Measurements from ENCODE around the gene TMEM53. TPM values are rescaled to one million over a fixed set of nuclear protein-coding genes. Genes with fewer than 3 reads are reported as not detected.

Gene TMEM53
- total RNA-seq, 8 experiments from 2014 or later: 6.8 to 11.4 (median 10.6) TPM

GRCh38 chr1:44625348-44625747 lies 48.9 kb downstream of the TMEM53 start:
- Histone ChIP-seq H3K27ac (peak overlapping the region; percentile 2 to 59), H3K4me1 (replicated peaks in 1 of 2) (peaks cover 37 to 57% of the 10 kb centered on the region in 2 donors), H3K4me3 (no peak overlapping the region)
- ATAC-seq (replicated peaks in 6 of 8): no peak
- WGBS, 10 experiments: 75 to 100% (median 93%) methylated on average over 1 to 7 of the region's 7 CpGs; no CpG with 5 or more reads in 3 of the 10 experiments
- in situ Hi-C loops (cut with MboI; ENCODE audit: low pct_unique_long_range_greater_than_20kb in 2 of 9, low sequenced_read_pairs in 9 of 9, unreplicated experiment in 9 of 9): loop anchor here in 4 of 9 experiments (25.0 kb wide), 2 partner anchors 213 to 413 kb away; partner anchors contain the start of genes RNF220 (in 4 of the 4) and DMAP1 (in 1 of the 4)

- in situ Hi-C loops (cut with MboI; ENCODE audit: low pct_unique_long_range_greater_than_20kb in 2 of 9, low sequenced_read_pairs in 9 of 9, unreplicated experiment in 9 of 9): no loop called here
- no peak overlapping the region for H3K4me3 ChIP-seq
- peak overlapping the region in 1 of 2 donors; percentile 59 for H3K27ac ChIP-seq
- 74 to 100% (median 84%) methylated on average over 5 to 11 of the region's 12 CpGs; no CpG with 5 or more reads in 1 of the 10 experiments for whole genome bisulfite sequencing, 10 experiments
- H3K4me1 ChIP-seq (replicated peaks in 1 of 2): peaks cover 47 to 67% of the 10 kb centered on the region in 2 donors
- ATAC-seq (replicated peaks in 6 of 8): no peak
Observed at GRCh38 chr1:44624268-44624901, 49.9 kb downstream of the TMEM53 start.

GRCh38 chr1:44621841-44622286 lies 52.4 kb downstream of the TMEM53 start:
- H3K4me3 ChIP-seq: no peak overlapping the region
- peaks cover 68 to 92% of the 10 kb centered on the region in 2 donors for H3K4me1 ChIP-seq (replicated peaks in 1 of 2)
- WGBS, 10 experiments: 14 to 98% (median 55%) methylated on average over 1 to 7 of the region's 15 CpGs; no CpG with 5 or more reads in 4 of the 10 experiments
- peak overlapping the region; percentile 87 for H3K27ac ChIP-seq
- peak in 5 of 8 experiments; percentile 67 to 72 (median 69) for ATAC-seq (replicated peaks in 6 of 8)
- in situ Hi-C loops (cut with MboI; ENCODE audit: low pct_unique_long_range_greater_than_20kb in 2 of 9, low sequenced_read_pairs in 9 of 9, unreplicated experiment in 9 of 9): no loop called here

GRCh38 chr1:44620072-44620471 lies 54.2 kb downstream of the TMEM53 start:
- 49 to 100% (median 77%) methylated on average over 1 to 3 of the region's 3 CpGs; no CpG with 5 or more reads in 1 of the 10 experiments for WGBS, 10 experiments
- no peak for ATAC-seq (replicated peaks in 6 of 8)
- Histone ChIP-seq H3K4me3 (no peak overlapping the region), H3K27ac (peak overlapping the region; percentile 10 to 87), H3K4me1 (replicated peaks in 1 of 2) (peaks cover 68 to 88% of the 10 kb centered on the region in 2 donors)
- in situ Hi-C loops (cut with MboI; ENCODE audit: low pct_unique_long_range_greater_than_20kb in 2 of 9, low sequenced_read_pairs in 9 of 9, unreplicated experiment in 9 of 9): no loop called here

GRCh38 chr1:44619261-44619900 lies 54.9 kb downstream of the TMEM53 start:
- peak; percentile 32 to 75 (median 71) for ATAC-seq (replicated peaks in 6 of 8)
- H3K4me3 ChIP-seq: no peak overlapping the region
- peak overlapping the region; percentile 10 to 87 for H3K27ac ChIP-seq
- peaks cover 62 to 81% of the 10 kb centered on the region in 2 donors for H3K4me1 ChIP-seq (replicated peaks in 1 of 2)
- in situ Hi-C loops (cut with MboI; ENCODE audit: low pct_unique_long_range_greater_than_20kb in 2 of 9, low sequenced_read_pairs in 9 of 9, unreplicated experiment in 9 of 9): no loop called here
- WGBS, 10 experiments: 0 to 50% (median 27%) methylated on average over 2 to 10 of the region's 12 CpGs; no CpG with 5 or more reads in 4 of the 10 experiments

- peaks cover 55 to 64% of the 10 kb centered on the region in 2 donors for H3K4me1 ChIP-seq (replicated peaks in 1 of 2)
- no CpG with 5 or more reads among the region's 1 CpG for WGBS, 10 experiments
- in situ Hi-C loops (cut with MboI; ENCODE audit: low pct_unique_long_range_greater_than_20kb in 2 of 9, low sequenced_read_pairs in 9 of 9, unreplicated experiment in 9 of 9): no loop called here
- ATAC-seq (replicated peaks in 6 of 8): peak in 1 of 8 experiments; percentile 13
- H3K4me3 ChIP-seq: no peak overlapping the region
- H3K27ac ChIP-seq: peak overlapping the region; percentile 10 to 60
Observed at GRCh38 chr1:44617703-44618029, 56.6 kb downstream of the TMEM53 start.

- peak in 6 of 8 experiments; percentile 25 to 93 (median 52) for ATAC-seq (replicated peaks in 6 of 8)
- H3K4me1 ChIP-seq (replicated peaks in 1 of 2): peaks cover 49 to 62% of the 10 kb centered on the region in 2 donors
- peak overlapping the region; percentile 10 to 60 for H3K27ac ChIP-seq
- in situ Hi-C loops (cut with MboI; ENCODE audit: low pct_unique_long_range_greater_than_20kb in 2 of 9, low sequenced_read_pairs in 9 of 9, unreplicated experiment in 9 of 9): no loop called here
- peak overlapping the region in 1 of 5 donors; percentile 16 for H3K4me3 ChIP-seq
- WGBS, 10 experiments: 0 to 59% (median 3%) methylated on average over 1 to 13 of the region's 63 CpGs; no CpG with 5 or more reads in 7 of the 10 experiments
Observed at GRCh38 chr1:44616991-44617702, 57.1 kb downstream of the TMEM53 start.

- Histone ChIP-seq H3K4me3 (no peak overlapping the region), H3K27ac (peak overlapping the region in 1 of 2 donors; percentile 60), H3K4me1 (replicated peaks in 1 of 2) (peaks cover 42 to 62% of the 10 kb centered on the region in 2 donors)
- ATAC-seq (replicated peaks in 6 of 8): no peak
- in situ Hi-C loops (cut with MboI; ENCODE audit: low pct_unique_long_range_greater_than_20kb in 2 of 9, low sequenced_read_pairs in 9 of 9, unreplicated experiment in 9 of 9): no loop called here
- 50 to 100% (median 100%) methylated on average over 1 to 2 of the region's 4 CpGs; no CpG with 5 or more reads in 2 of the 10 experiments for WGBS, 10 experiments
Observed at GRCh38 chr1:44616284-44616990, 57.8 kb downstream of the TMEM53 start.

- no peak for ATAC-seq (replicated peaks in 6 of 8)
- H3K27ac ChIP-seq: no peak overlapping the region
Observed at GRCh38 chr1:44613941-44614340, 60.3 kb downstream of the TMEM53 start.

GRCh38 chr1:44611866-44612265 lies 62.4 kb downstream of the TMEM53 start:
- 29 to 100% (median 94%) methylated on average over 1 to 4 of the region's 4 CpGs; no CpG with 5 or more reads in 3 of the 10 experiments for WGBS, 10 experiments
- in situ Hi-C loops (cut with MboI; ENCODE audit: low pct_unique_long_range_greater_than_20kb in 2 of 9, low sequenced_read_pairs in 9 of 9, unreplicated experiment in 9 of 9): no loop called here
- ATAC-seq (replicated peaks in 6 of 8): no peak
- no peak overlapping the region for H3K27ac ChIP-seq
- peaks cover 24 to 46% of the 10 kb centered on the region in 2 donors for H3K4me1 ChIP-seq (replicated peaks in 1 of 2)
- no peak overlapping the region for H3K4me3 ChIP-seq

More at GRCh38 chr1:44613941-44614340, 60.3 kb downstream of the TMEM53 start:
- in situ Hi-C loops (cut with MboI; ENCODE audit: low pct_unique_long_range_greater_than_20kb in 2 of 9, low sequenced_read_pairs in 9 of 9, unreplicated experiment in 9 of 9): no loop called here
- WGBS, 10 experiments: 79 to 100% (median 84%) methylated on average over 1 to 4 of the region's 6 CpGs; no CpG with 5 or more reads in 4 of the 10 experiments
- Histone ChIP-seq H3K4me1 (replicated peaks in 1 of 2) (peaks cover 41 to 62% of the 10 kb centered on the region in 2 donors), H3K4me3 (no peak overlapping the region)

GRCh38 chr1:44611419-44611818 lies 62.9 kb downstream of the TMEM53 start:
- 51 to 100% (median 90%) methylated on average over 1 to 5 of the region's 5 CpGs; no CpG with 5 or more reads in 3 of the 10 experiments for WGBS, 10 experiments
- no peak for ATAC-seq (replicated peaks in 6 of 8)
- Histone ChIP-seq H3K27ac (peak overlapping the region in 1 of 2 donors; percentile 4), H3K4me3 (no peak overlapping the region), H3K4me1 (replicated peaks in 1 of 2) (peaks cover 24 to 41% of the 10 kb centered on the region in 2 donors)
- in situ Hi-C loops (cut with MboI; ENCODE audit: low pct_unique_long_range_greater_than_20kb in 2 of 9, low sequenced_read_pairs in 9 of 9, unreplicated experiment in 9 of 9): no loop called here

- peak in 4 of 8 experiments; percentile 1 to 58 (median 16) for ATAC-seq (replicated peaks in 6 of 8)
- Histone ChIP-seq H3K4me1 (replicated peaks in 1 of 2) (peaks cover 30 to 44% of the 10 kb centered on the region in 2 donors), H3K4me3 (no peak overlapping the region), H3K27ac (peak overlapping the region; percentile 28 to 41)
- in situ Hi-C loops (cut with MboI; ENCODE audit: low pct_unique_long_range_greater_than_20kb in 2 of 9, low sequenced_read_pairs in 9 of 9, unreplicated experiment in 9 of 9): no loop called here
- 28 to 96% (median 53%) methylated on average over 1 to 7 of the region's 12 CpGs; no CpG with 5 or more reads in 3 of the 10 experiments for WGBS, 10 experiments
Observed at GRCh38 chr1:44610527-44611148, 63.6 kb downstream of the TMEM53 start.
